ENCODE results near the gene MLEC.

Gene MLEC

GRCh38 chr12:120749256-120749655 is 62.3 kb downstream of the MLEC start:
- no peak for DNase-seq

- DNase-seq, result no peak
Observed at GRCh38 chr12:120750806-120751205, 63.9 kb downstream of the MLEC start.

GRCh38 chr12:120751389-120751788 is 64.4 kb downstream of the MLEC start:
- DNase-seq, result no peak

Data from T-helper 1 cell (primary cell).